GM12891 (cell line): ENCODE results near the gene HDAC9.

Experiments
- POLR2A ChIP-seq: IDR thresholded peaks from 2 replicates; pipeline ENCODE4 v1.6.1; 2011; ENCODE audit warnings: low read depth, low read length, control low read depth
- POLR2AphosphoS5 ChIP-seq: IDR thresholded peaks from 2 replicates; pipeline ENCODE4 v1.6.1; 2011; ENCODE audit warnings: low read depth, low read length, control low read depth

- no peak for TF ChIP-seq POLR2A
- no peak for TF ChIP-seq POLR2AphosphoS5
These were observed 127.8 kb downstream of the HDAC9 start for GRCh38 chr7:18623389-18623788.
